Fibroblast of pulmonary artery (primary cell): ENCODE data around the gene USH1G.

Source experiments
- DNase-seq: peaks from one replicate; pipeline ENCODE4 v3.0.0-alpha.2; 2010; ENCODE audit warnings: low read depth
- H3K4me3 ChIP-seq: replicated peaks from 2 replicates; pipeline ENCODE4 v1.5.1; 2011; ENCODE audit warnings: low read depth, mild to moderate bottlenecking, control low read depth, low read length, moderate library complexity
- TF ChIP-seq, protein P1 (sequence below): IDR thresholded peaks from 2 replicates; pipeline ENCODE4 v1.5.1; 2011; ENCODE audit warnings: mild to moderate bottlenecking, control low read depth, low read length, inconsistent platforms; ENCODE audit errors: missing control alignments

The USH1G gene

GRCh38 chr17:74892013-74892841, 30.8 kb downstream of the USH1G start:
- no peak for DNase-seq
- TF ChIP-seq, protein P1, sequence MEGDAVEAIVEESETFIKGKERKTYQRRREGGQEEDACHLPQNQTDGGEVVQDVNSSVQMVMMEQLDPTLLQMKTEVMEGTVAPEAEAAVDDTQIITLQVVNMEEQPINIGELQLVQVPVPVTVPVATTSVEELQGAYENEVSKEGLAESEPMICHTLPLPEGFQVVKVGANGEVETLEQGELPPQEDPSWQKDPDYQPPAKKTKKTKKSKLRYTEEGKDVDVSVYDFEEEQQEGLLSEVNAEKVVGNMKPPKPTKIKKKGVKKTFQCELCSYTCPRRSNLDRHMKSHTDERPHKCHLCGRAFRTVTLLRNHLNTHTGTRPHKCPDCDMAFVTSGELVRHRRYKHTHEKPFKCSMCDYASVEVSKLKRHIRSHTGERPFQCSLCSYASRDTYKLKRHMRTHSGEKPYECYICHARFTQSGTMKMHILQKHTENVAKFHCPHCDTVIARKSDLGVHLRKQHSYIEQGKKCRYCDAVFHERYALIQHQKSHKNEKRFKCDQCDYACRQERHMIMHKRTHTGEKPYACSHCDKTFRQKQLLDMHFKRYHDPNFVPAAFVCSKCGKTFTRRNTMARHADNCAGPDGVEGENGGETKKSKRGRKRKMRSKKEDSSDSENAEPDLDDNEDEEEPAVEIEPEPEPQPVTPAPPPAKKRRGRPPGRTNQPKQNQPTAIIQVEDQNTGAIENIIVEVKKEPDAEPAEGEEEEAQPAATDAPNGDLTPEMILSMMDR = no peak
- H3K4me3 ChIP-seq = no peak overlapping the region

GRCh38 chr17:74890554-74890953, 32.5 kb downstream of the USH1G start:
- no peak overlapping the region for H3K4me3 ChIP-seq
- no peak for DNase-seq
- TF ChIP-seq, protein P1 = no peak

- TF ChIP-seq, protein P1 = no peak
- no peak overlapping the region for H3K4me3 ChIP-seq
- DNase-seq = no peak
Measured at GRCh38 chr17:74888469-74888868, 34.6 kb downstream of the USH1G start.

DNA sequence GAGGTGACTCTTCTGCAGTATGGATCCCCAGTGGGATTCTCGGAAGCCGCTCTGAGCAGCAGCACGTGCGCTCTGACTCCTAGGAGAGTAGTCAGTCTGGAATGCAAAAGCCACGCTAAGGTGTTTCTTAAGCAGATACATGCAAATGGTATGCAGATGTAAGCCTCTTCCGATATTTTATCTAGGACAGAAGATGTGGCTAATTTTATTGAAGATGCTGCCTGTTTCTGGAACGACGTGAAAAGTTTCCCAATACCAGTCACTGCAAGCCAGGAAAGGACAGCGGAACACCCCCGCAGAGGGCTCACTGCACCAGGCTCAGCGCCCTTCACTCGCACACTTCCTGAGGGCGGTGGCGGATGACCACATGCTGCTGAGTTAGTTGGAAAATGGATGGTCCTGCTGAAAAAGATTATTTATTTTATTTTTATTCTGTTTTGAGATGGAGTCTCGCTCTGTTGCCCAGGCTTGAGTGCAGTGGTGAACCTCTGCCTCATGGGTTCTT, 39.8 kb downstream of the USH1G start:
- no peak for DNase-seq
- TF ChIP-seq, protein P1 = no peak
- H3K4me3 ChIP-seq = no peak overlapping the region

DNA sequence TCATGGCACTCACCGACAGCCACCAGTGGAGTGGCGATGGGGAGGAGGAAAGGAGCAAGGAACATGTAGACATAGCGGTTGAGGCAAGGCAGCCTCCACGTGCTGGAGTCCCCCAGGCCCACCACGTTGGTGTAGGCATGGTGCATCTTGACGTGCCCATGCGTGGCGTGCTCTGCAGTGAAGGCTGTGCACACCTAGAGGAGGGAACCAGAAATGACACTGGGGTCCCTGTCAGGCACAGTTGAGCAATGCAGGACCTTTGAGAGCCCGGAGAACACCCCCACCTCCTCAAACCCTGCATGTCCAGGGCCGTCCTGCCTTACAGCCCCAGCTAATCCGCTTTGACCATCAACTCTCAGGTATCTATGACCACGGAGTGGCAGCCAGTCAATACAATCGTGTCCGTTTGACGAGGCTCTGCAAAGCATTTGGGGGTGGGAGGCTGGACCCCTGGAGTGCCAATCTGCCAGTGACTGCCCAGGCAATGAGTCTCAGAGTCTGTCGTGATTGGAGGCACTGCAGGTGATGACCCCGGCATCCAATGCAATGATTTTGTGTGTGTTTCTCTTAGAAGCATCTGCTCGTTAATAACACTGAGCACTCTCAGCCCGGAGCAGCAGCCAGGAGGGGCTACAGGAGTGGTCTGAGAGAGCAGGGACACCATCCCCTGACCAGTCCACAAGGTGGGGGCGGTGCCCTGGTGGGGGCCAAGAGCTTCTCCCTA, 40.4 kb downstream of the USH1G start:
- TF ChIP-seq, protein P1 = no peak
- no peak for DNase-seq
- H3K4me3 ChIP-seq = no peak overlapping the region

DNA sequence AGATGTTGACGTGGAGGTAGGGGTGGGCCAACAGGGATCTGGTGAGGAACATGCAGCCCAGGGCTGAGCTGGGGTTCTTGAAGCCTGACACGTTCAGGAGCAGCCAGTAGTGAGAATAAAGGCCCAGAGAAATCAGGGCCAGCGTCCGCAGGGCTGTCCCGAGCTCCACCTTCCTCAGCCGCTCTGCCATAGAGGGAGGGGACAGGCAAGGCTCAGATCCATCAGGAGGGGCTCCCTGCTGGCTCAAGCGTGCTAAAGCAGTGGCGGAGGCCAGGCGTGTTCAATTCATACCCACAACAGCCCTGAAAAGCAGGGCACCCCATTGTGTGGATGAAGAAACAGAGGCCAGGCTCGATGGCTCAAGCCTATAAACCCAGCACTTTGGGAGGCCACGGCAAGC, 42.0 kb downstream of the USH1G start:
- no peak for DNase-seq
- TF ChIP-seq, protein P1 = no peak

More for the DNA sequence above, 42.0 kb downstream of the USH1G start:
- H3K4me3 ChIP-seq = no peak overlapping the region
